HG03097 (cell line): ENCODE measurements around the gene GFRAL.
"Not testable (repeated sequence)": the region's sequence is repeated elsewhere in the genome, so short reads cannot be mapped to it uniquely, and the experiment has no call there.

ENCODE experiments used
- ATAC-seq: cut with Tn5 transposase; IDR thresholded peaks from one replicate; pipeline ENCODE4 v1.9.1; 2021; ENCODE audit not compliant: unreplicated experiment, low FRiP score

GFRAL gene

GRCh38 chr6:55327169-55327568, at the start of gene GFRAL:
TSS of gene GFRAL (plus strand) at chr6:55327469. CDS start at chr6:55327555, 86 bp downstream.
- no peak for ATAC-seq

- ATAC-seq, result no peak
Measured at GRCh38 chr6:55277646-55278045, 49.6 kb upstream of the GFRAL start.

- ATAC-seq, result no peak
Measured at GRCh38 chr6:55281215-55281614, 46.1 kb upstream of the GFRAL start.

GRCh38 chr6:55282115-55282514, 45.2 kb upstream of the GFRAL start:
- ATAC-seq, result no peak

- no peak for ATAC-seq
Measured at GRCh38 chr6:55286824-55287223, 40.4 kb upstream of the GFRAL start.

GRCh38 chr6:55290736-55291135, 36.5 kb upstream of the GFRAL start:
- no peak for ATAC-seq

- no peak for ATAC-seq
Measured at GRCh38 chr6:55293116-55293515, 34.2 kb upstream of the GFRAL start.

GRCh38 chr6:55297214-55297613, 30.1 kb upstream of the GFRAL start:
- not testable (repeated sequence) for ATAC-seq

- no peak for ATAC-seq
Measured at GRCh38 chr6:55299286-55299985, 27.8 kb upstream of the GFRAL start.

- no peak for ATAC-seq
Measured at GRCh38 chr6:55304747-55305146, 22.5 kb upstream of the GFRAL start.

- no peak for ATAC-seq
Measured at GRCh38 chr6:55319961-55320695, 7.1 kb upstream of the GFRAL start.

GRCh38 chr6:55320696-55321086, 6.6 kb upstream of the GFRAL start:
- ATAC-seq, result no peak

GRCh38 chr6:55377150-55377549, 49.9 kb downstream of the GFRAL start:
- ATAC-seq, result no peak

GRCh38 chr6:55379471-55379870, 52.2 kb downstream of the GFRAL start:
- no peak for ATAC-seq

- ATAC-seq, result no peak
Measured at GRCh38 chr6:55379895-55380294, 52.6 kb downstream of the GFRAL start.

- ATAC-seq, result no peak
Measured at GRCh38 chr6:55388211-55388610, 60.9 kb downstream of the GFRAL start.

- no peak for ATAC-seq
Measured at GRCh38 chr6:55395871-55396270, 68.6 kb downstream of the GFRAL start.

GRCh38 chr6:55397986-55398385, 70.7 kb downstream of the GFRAL start:
- ATAC-seq, result no peak

- ATAC-seq, result no peak
Measured at GRCh38 chr6:55399351-55399750, 72.1 kb downstream of the GFRAL start.

GRCh38 chr6:55405474-55406235, 78.4 kb downstream of the GFRAL start:
- no peak for ATAC-seq

GRCh38 chr6:55410674-55411073, 83.4 kb downstream of the GFRAL start:
- no peak for ATAC-seq
